GM23338 (cell line): ENCODE data around the gene MTHFD1.

Experiments used
- EZH2 ChIP-seq: fragments of 200-600 bp; sonication (generic); IDR thresholded peaks from one replicate; pipeline ENCODE4 v1.8.0; 2017; ENCODE audit warnings: antibody characterized with exemption, mild to moderate bottlenecking, low read depth; ENCODE audit not compliant: unreplicated experiment
- EZH2phosphoT487 ChIP-seq: fragments of 200-600 bp; sonication (generic); IDR thresholded peaks from one replicate; pipeline ENCODE4 v1.8.1; 2018; ENCODE audit warnings: antibody characterized with exemption; ENCODE audit not compliant: unreplicated experiment
- NANOG ChIP-seq: IDR thresholded peaks from 2 replicates; pipeline ENCODE4 v1.6.1; 2016; ENCODE audit warnings: antibody characterized with exemption, borderline replicate concordance
- POLR2AphosphoS5 ChIP-seq: IDR thresholded peaks from 2 replicates; pipeline ENCODE4 v1.6.1; 2016; ENCODE audit warnings: antibody characterized with exemption, low read depth
- TF ChIP-seq, protein P1 (sequence below), 2 experiments: fragments of 200-600 bp in 1 of 2; sonication (generic) in 1 of 2; conservative IDR thresholded peaks; 2 replicates each; pipeline versions ENCODE4 v1.5.1 to v1.6.1; 2016 to 2017; ENCODE audit warnings: antibody characterized with exemption in 2 of 2, low read depth in 2 of 2, mild to moderate bottlenecking in 2 of 2, moderate library complexity in 1 of 2
- TF ChIP-seq, protein P2 (sequence below): IDR thresholded peaks from one replicate; pipeline ENCODE4 v1.6.1; 2018; ENCODE audit warnings: antibody characterized with exemption; ENCODE audit not compliant: unreplicated experiment

DNA sequence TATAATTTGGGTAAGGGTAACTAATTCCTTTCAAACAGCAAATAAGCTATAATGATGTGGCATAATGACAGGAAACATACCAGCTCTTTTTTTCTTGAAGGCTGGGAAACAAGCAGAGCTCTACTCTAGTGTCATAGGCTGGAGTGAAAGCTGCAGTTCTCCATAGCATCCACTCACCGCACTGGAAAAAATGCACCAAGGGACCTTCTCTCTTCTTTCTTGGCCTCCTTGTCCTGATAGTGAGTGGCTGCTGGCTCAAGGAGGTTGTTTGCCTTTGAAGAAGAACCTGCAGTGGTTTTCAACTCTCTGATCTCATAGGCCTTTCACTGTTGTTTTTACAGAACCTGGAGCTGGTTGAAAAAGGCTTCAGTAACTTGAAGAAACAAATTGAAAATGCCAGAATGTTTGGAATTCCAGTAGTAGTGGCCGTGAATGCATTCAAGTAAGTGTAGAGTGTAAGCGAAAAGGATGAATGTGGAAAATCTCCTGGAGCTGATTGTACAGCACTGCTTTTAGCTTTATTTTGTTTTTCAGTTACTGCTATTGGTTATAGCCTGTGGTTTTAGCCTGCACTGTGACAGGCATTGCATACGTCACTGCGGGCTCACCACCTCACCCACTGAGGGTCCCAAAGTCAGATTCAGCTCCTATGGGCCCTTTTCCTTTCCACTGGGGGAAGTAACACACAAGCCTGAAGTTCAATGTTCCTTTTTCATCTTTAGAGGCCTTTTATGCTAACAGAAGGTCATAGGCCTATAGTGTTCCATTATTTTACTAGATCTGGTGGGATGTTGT is 59.9 kb downstream of the MTHFD1 start:
- TF ChIP-seq, protein P1, sequence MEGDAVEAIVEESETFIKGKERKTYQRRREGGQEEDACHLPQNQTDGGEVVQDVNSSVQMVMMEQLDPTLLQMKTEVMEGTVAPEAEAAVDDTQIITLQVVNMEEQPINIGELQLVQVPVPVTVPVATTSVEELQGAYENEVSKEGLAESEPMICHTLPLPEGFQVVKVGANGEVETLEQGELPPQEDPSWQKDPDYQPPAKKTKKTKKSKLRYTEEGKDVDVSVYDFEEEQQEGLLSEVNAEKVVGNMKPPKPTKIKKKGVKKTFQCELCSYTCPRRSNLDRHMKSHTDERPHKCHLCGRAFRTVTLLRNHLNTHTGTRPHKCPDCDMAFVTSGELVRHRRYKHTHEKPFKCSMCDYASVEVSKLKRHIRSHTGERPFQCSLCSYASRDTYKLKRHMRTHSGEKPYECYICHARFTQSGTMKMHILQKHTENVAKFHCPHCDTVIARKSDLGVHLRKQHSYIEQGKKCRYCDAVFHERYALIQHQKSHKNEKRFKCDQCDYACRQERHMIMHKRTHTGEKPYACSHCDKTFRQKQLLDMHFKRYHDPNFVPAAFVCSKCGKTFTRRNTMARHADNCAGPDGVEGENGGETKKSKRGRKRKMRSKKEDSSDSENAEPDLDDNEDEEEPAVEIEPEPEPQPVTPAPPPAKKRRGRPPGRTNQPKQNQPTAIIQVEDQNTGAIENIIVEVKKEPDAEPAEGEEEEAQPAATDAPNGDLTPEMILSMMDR (conservative IDR thresholded peaks at IDR 0.05; ENCODE audit: low read depth in 2 of 2): no peak
- no peak for TF ChIP-seq EZH2
- TF ChIP-seq, protein P2, sequence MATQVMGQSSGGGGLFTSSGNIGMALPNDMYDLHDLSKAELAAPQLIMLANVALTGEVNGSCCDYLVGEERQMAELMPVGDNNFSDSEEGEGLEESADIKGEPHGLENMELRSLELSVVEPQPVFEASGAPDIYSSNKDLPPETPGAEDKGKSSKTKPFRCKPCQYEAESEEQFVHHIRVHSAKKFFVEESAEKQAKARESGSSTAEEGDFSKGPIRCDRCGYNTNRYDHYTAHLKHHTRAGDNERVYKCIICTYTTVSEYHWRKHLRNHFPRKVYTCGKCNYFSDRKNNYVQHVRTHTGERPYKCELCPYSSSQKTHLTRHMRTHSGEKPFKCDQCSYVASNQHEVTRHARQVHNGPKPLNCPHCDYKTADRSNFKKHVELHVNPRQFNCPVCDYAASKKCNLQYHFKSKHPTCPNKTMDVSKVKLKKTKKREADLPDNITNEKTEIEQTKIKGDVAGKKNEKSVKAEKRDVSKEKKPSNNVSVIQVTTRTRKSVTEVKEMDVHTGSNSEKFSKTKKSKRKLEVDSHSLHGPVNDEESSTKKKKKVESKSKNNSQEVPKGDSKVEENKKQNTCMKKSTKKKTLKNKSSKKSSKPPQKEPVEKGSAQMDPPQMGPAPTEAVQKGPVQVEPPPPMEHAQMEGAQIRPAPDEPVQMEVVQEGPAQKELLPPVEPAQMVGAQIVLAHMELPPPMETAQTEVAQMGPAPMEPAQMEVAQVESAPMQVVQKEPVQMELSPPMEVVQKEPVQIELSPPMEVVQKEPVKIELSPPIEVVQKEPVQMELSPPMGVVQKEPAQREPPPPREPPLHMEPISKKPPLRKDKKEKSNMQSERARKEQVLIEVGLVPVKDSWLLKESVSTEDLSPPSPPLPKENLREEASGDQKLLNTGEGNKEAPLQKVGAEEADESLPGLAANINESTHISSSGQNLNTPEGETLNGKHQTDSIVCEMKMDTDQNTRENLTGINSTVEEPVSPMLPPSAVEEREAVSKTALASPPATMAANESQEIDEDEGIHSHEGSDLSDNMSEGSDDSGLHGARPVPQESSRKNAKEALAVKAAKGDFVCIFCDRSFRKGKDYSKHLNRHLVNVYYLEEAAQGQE: no peak
- TF ChIP-seq NANOG: no peak
- TF ChIP-seq POLR2AphosphoS5: no peak
- TF ChIP-seq EZH2phosphoT487: no peak
